HepG2 (cell line): Measurements from ENCODE around the gene CACNG4. TPM values are rescaled to one million over a fixed set of nuclear protein-coding genes. Genes with fewer than 3 reads are reported as not detected.

Experiments used
- ATAC-seq: fragments of 200-7000 bp; cut with Tn5 transposase; 3 replicates; pipeline ENCODE4 v1.9.1; 2020; ENCODE audit warnings: mild to moderate bottlenecking, moderate library complexity
- BruUV-seq: library from RNA; stranded (reverse); fragments of 400-500 nt; replicated peaks from 2 replicates; lab custom pipeline; 2021; lab: Mats Ljungman, UMichigan
- CTCF ChIA-PET: fragments of 300-600 bp; formaldehyde crosslinking; extraction: SDS; loops from one replicate; lab custom pipeline; 2021; ENCODE audit warnings: low total read pairs, inconsistent platforms, low intra/inter-chr PET ratio; lab: Yijun Ruan, JAX
- POLR2A ChIA-PET: fragments of 350-600 bp; sonication (Branson Sonifier 250); formaldehyde crosslinking; loops from one replicate; lab custom pipeline; 2020; ENCODE audit warnings: antibody characterized with exemption, inconsistent platforms; lab: Yijun Ruan, JAX
- DNase-seq: peaks from one replicate; pipeline ENCODE4 v3.0.0-alpha.2; 2015; ENCODE audit warnings: low spot score
- FAIRE-seq: peaks from 3 replicates; lab custom pipeline; 2011; peaks lifted over from hg19 to GRCh38; lab: Jason Lieb, UNC
- H2AFZ ChIP-seq: one replicate; pipeline ENCODE4 v1.6.1; 2011; ENCODE audit warnings: low read length, inconsistent platforms
- H3K27ac ChIP-seq: fragments of 300-600 bp; 3 replicates; pipeline ENCODE4 v1.8.0; 2011; ENCODE audit warnings: mixed run types, mild to moderate bottlenecking, mixed read lengths, low read length, inconsistent platforms; ENCODE audit not compliant: insufficient read depth; ENCODE audit errors: extremely low read length
- H3K27me3 ChIP-seq, 2 experiments: fragments of 200-600 bp in 1 of 2; 2 replicates in 1 of 2; 3 replicates in 1 of 2; pipeline versions ENCODE4 v1.6.0 to v1.8.0; 2011; ENCODE audit warnings: low read length in 2 of 2, mild to moderate bottlenecking in 2 of 2, moderate library complexity in 2 of 2, inconsistent platforms in 1 of 2; ENCODE audit not compliant: insufficient read depth in 2 of 2, control insufficient read depth in 1 of 2
- H3K36me3 ChIP-seq, 2 experiments: fragments of 200-600 bp in 1 of 2; replicated peaks in 1 of 2; 2 replicates in 1 of 2; 3 replicates in 1 of 2; pipeline versions ENCODE4 v1.5.1 to v1.8.0; 2011; ENCODE audit warnings: low read length in 2 of 2, inconsistent platforms in 1 of 2; ENCODE audit not compliant: insufficient read depth in 2 of 2, control insufficient read depth in 1 of 2
- H3K4me1 ChIP-seq: 2 replicates; pipeline ENCODE4 v1.5.1; 2012; ENCODE audit warnings: low read length, inconsistent platforms; ENCODE audit not compliant: insufficient read depth
- H3K4me2 ChIP-seq: 2 replicates; pipeline ENCODE4 v1.6.0; 2011; ENCODE audit warnings: low read depth, low read length, inconsistent platforms
- H3K4me3 ChIP-seq, 3 experiments: fragments of 200-600 bp in 1 of 3; sonication (generic), shearing (Covaris generic) in 1 of 3; replicated peaks in 1 of 3; 2 replicates each; pipeline ENCODE4 v1.5.1; 2011 to 2016; ENCODE audit warnings: low read length in 3 of 3, inconsistent platforms in 2 of 3, low read depth in 2 of 3, mild to moderate bottlenecking in 2 of 3, control low read depth in 1 of 3, mixed read lengths in 1 of 3; ENCODE audit not compliant: insufficient read depth in 1 of 3
- H3K79me2 ChIP-seq: one replicate; pipeline ENCODE4 v1.6.1; 2011; ENCODE audit warnings: low read length, inconsistent platforms; ENCODE audit not compliant: insufficient read depth
- H3K9ac ChIP-seq: 2 replicates; pipeline ENCODE4 v1.6.0; 2011; ENCODE audit warnings: mild to moderate bottlenecking, low read depth, low read length, inconsistent platforms; ENCODE audit not compliant: insufficient read depth
- H3K9me3 ChIP-seq: 2 replicates; pipeline ENCODE4 v1.5.1; 2012; ENCODE audit warnings: mild to moderate bottlenecking, low read length
- H4K20me1 ChIP-seq: 2 replicates; pipeline ENCODE4 v1.6.0; 2011; ENCODE audit warnings: inconsistent platforms, mild to moderate bottlenecking, low read length, moderate library complexity; ENCODE audit not compliant: insufficient read depth
- EEA1 ChIP-seq: sonication (generic); formaldehyde crosslinking; IDR thresholded peaks from 2 replicates; pipeline ENCODE4 v1.5.1; 2020; ENCODE audit warnings: mild to moderate bottlenecking, missing genetic modification reagents, borderline replicate concordance
- ERF ChIP-seq: IDR thresholded peaks from 2 replicates; pipeline ENCODE4 v1.6.1; 2018; ENCODE audit warnings: missing biosample characterization, missing genetic modification reagents
- MED13 ChIP-seq: sonication (generic); formaldehyde crosslinking; IDR thresholded peaks from 2 replicates; pipeline ENCODE4 v1.5.0; 2020; ENCODE audit warnings: missing genetic modification reagents
- PHB2 ChIP-seq: fragments of 450-650 bp; IDR thresholded peaks from 2 replicates; pipeline ENCODE4 v1.6.1; 2018; ENCODE audit not compliant: partially characterized antibody
- SYNCRIP ChIP-seq: fragments of 200-400 bp; formaldehyde crosslinking; IDR thresholded peaks from 2 replicates; pipeline ENCODE4 v1.6.1; 2018; ENCODE audit warnings: mild to moderate bottlenecking, low read depth, low read length; ENCODE audit not compliant: insufficient read depth
- ZNF547 ChIP-seq: sonication (generic); formaldehyde crosslinking; IDR thresholded peaks from 2 replicates; pipeline ENCODE4 v1.5.1; 2020; ENCODE audit warnings: mild to moderate bottlenecking, missing genetic modification reagents
- WGBS: methylation state at CpG from one replicate; pipeline ENCODE4 v1.1.6; 2017; ENCODE audit warnings: low lambda C conversion rate; 5-methylcytosine and 5-hydroxymethylcytosine counted together
- in situ Hi-C: cut with HindIII; loops from 2 replicates; pipeline ENCODE4 v1.10.0; 2017; ENCODE audit warnings: low pct_unique_long_range_greater_than_20kb; ENCODE audit not compliant: extremely low pct_ligation_motif_present
- intact Hi-C: fragments of 100-400 bp; cut with micrococcal nuclease; formaldehyde crosslinking; loops from one replicate; pipeline ENCODE4 v1.10.0; 2022; ENCODE audit not compliant: unreplicated experiment
- polyA plus RNA-seq, 8 experiments: library from polyadenylated mRNA; depleted of rRNA in 3 of 8; stranded (reverse) in 7 of 8; unstranded in 1 of 8; fragments of >200 nt; fragmentation: Illumina TruSeq in 4 of 8; extraction: Trizol in 4 of 8; gene quantifications; 2 replicates each; pipeline versions ENCODE4 v1.2.1 to v1.2.3, GENCODE V29; 2011 to 2016; ENCODE audit warnings: low read depth in 4 of 8, missing spikeins in 1 of 8, mixed read lengths in 1 of 8; ENCODE audit not compliant: insufficient read depth in 1 of 8
- total RNA-seq, 5 experiments: library from RNA; depleted of rRNA; stranded (reverse); fragments of >200 nt; fragmentation: Illumina TruSeq; extraction: Trizol; gene quantifications; 2 replicates each; pipeline ENCODE4 v1.2.3, GENCODE V29; 2016; ENCODE audit warnings: low read depth in 1 of 5
- TF ChIP-seq, protein P1 (sequence below): IDR thresholded peaks from 2 replicates; pipeline ENCODE4 v1.6.1; 2018; ENCODE audit warnings: missing genetic modification reagents, mild to moderate bottlenecking, missing compliant biosample characterization
- TF ChIP-seq, protein P2 (sequence below): IDR thresholded peaks from 2 replicates; pipeline ENCODE4 v1.6.1; 2012; ENCODE audit warnings: inconsistent platforms

Gene CACNG4
- total and polyA plus RNA-seq, 2 of the 13 experiments (the other 11 are each of a cell fraction or from before 2014, with no cell fraction given) = 0.09 TPM

DNA sequence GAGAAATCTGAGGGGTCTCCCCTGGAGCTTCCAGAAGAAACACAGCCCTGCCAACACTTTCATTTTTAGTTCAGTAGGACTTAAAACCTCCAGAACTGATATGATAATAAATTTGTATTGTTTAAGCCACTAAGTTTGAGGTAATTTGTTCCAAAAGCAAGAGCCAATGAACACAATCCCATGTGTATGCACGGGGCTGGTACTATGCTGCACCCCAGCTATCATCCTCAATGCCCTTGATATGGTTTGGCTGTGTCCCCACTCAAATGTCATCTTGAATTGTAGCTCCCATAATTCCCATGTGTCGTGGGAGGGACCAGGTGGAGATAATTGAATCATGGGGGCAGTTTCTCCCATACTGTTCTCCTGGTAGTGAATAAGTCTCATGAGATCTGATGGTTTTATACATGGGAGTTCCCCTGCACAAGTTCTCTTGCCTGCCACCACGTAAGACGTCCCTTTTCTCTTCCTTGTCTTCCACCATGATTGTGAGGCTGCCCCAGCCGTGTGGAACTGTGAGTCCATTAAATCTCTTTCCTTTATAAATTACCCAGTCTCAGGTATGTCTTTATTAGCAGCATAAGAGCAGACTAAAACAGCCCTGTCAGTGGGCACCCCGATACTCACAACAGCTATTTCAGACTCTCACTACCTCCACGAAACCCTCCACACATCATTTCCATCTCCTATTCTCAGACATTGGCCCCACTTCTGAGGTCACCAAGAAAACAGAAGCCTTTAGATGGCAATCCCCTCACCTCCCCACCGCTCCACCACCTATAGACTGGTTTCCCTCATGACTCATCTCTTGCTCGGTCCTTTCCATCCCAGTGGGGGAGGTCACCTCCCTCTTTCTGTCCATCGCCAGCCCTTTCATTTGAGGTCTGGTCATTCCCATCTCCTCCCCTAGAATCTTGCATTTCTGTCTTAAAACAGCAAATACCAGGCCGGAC is 70.9 kb downstream of the CACNG4 start:
- ATAC-seq (no peak), DNase-seq (no peak), FAIRE-seq (no peak)
- Histone ChIP-seq H3K36me3 (no peaks in the 10 kb centered on the region), H3K9me3 (no peaks in the 10 kb centered on the region), H4K20me1 (no peaks in the 10 kb centered on the region), H3K27me3 (peaks cover 7 to 31% of the 10 kb centered on the region in 2 experiments; a peak in 3 of 5 replicates), H2AFZ (no peak overlapping the region), H3K4me2 (no peak overlapping the region), H3K4me3 (no peak overlapping the region), H3K79me2 (no peaks in the 10 kb centered on the region), H3K9ac (no peak overlapping the region)
- in situ Hi-C loops = no loop called here
- intact Hi-C loops = no loop called here
- ChIA-PET POLR2A (no interaction called here), CTCF (no interaction called here)
- 40% methylated on average over 11 of the region's 11 CpGs for WGBS
- no TSS peak for BruUV-seq
- no peak for TF ChIP-seq SYNCRIP
- no peak for TF ChIP-seq EEA1 (CRISPR knock-in tag)
- no peak for TF ChIP-seq MED13 (CRISPR knock-in tag)
- TF ChIP-seq, protein P1, sequence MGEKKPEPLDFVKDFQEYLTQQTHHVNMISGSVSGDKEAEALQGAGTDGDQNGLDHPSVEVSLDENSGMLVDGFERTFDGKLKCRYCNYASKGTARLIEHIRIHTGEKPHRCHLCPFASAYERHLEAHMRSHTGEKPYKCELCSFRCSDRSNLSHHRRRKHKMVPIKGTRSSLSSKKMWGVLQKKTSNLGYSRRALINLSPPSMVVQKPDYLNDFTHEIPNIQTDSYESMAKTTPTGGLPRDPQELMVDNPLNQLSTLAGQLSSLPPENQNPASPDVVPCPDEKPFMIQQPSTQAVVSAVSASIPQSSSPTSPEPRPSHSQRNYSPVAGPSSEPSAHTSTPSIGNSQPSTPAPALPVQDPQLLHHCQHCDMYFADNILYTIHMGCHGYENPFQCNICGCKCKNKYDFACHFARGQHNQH (CRISPR knock-in tag) = no peak
- no peak for TF ChIP-seq ZNF547 (CRISPR knock-in tag)
- no peak for TF ChIP-seq PHB2
- TF ChIP-seq ERF = no peak
- TF ChIP-seq, protein P2, sequence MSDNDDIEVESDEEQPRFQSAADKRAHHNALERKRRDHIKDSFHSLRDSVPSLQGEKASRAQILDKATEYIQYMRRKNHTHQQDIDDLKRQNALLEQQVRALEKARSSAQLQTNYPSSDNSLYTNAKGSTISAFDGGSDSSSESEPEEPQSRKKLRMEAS = no peak
- TF ChIP-seq, all 625 proteins: peak for 0
- Histone ChIP-seq H3K27ac (no peak overlapping the region), H3K4me1 (no peaks in the 10 kb centered on the region)
